Right lobe of liver (tissue), 4 donors: ENCODE data around the gene MRPL28.

ENCODE experiments used
- POLR2A ChIP-seq: fragments of 450-650 bp; IDR thresholded peaks from one replicate; pipeline ENCODE4 v1.6.1; 2017; ENCODE audit warnings: antibody characterized with exemption, mild to moderate bottlenecking
- TF ChIP-seq, protein P1 (sequence below), 4 donors: fragments of 200-600 bp in 3 of 4; fragments of 450-650 bp in 1 of 4; IDR thresholded peaks; one replicate each; pipeline versions ENCODE4 v1.5.1 to v1.8.0; 2016 to 2022; ENCODE audit warnings: antibody characterized with exemption in 4 of 4, mild to moderate bottlenecking in 2 of 4
- donor health status: DM: no; HTN: no; CAD: no.
- donor health status: DM: no; HTN: no; CAD: no.
- donor health status: DM: no; HTN: yes; CAD: no.

DNA sequence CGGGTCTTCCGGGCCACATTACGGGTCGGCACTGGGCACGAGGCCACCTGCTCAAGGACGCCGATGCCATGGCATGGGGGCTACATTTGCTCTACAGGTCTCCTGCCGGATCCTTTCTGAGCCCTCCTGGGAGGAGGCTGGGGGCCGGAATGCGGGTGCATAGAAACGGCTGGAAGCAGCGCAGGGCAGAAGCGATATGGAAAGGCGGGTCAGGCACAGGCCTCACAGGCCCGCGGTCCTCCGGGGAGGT lies 46.2 kb downstream of the MRPL28 start:
- TF ChIP-seq, protein P1, sequence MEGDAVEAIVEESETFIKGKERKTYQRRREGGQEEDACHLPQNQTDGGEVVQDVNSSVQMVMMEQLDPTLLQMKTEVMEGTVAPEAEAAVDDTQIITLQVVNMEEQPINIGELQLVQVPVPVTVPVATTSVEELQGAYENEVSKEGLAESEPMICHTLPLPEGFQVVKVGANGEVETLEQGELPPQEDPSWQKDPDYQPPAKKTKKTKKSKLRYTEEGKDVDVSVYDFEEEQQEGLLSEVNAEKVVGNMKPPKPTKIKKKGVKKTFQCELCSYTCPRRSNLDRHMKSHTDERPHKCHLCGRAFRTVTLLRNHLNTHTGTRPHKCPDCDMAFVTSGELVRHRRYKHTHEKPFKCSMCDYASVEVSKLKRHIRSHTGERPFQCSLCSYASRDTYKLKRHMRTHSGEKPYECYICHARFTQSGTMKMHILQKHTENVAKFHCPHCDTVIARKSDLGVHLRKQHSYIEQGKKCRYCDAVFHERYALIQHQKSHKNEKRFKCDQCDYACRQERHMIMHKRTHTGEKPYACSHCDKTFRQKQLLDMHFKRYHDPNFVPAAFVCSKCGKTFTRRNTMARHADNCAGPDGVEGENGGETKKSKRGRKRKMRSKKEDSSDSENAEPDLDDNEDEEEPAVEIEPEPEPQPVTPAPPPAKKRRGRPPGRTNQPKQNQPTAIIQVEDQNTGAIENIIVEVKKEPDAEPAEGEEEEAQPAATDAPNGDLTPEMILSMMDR (IDR thresholded peaks at IDR 0.05): no peak
- no peak for TF ChIP-seq POLR2A
